Mesodermal cell (in vitro differentiated cells): ENCODE measurements around the gene AFG3L2.

Experiments used
- H3K27ac ChIP-seq: 2 replicates; pipeline ENCODE4 v1.7.0; 2013; ENCODE audit warnings: mild to moderate bottlenecking, low read depth, low read length, moderate library complexity; ENCODE audit not compliant: severe bottlenecking
- H3K36me3 ChIP-seq: 2 replicates; pipeline ENCODE4 v1.7.1; 2013; ENCODE audit warnings: mild to moderate bottlenecking, low read length, moderate library complexity; ENCODE audit not compliant: control insufficient read depth, insufficient read depth
- H3K4me1 ChIP-seq: one replicate; pipeline ENCODE4 v1.7.1; 2013; ENCODE audit warnings: mild to moderate bottlenecking, low read length; ENCODE audit not compliant: insufficient read depth, control insufficient read depth, poor library complexity, severe bottlenecking
- H3K4me3 ChIP-seq: 2 replicates; pipeline ENCODE4 v1.7.0; 2013; ENCODE audit warnings: low read length, control low read depth, mild to moderate bottlenecking; ENCODE audit not compliant: insufficient read depth, poor library complexity, severe bottlenecking; ENCODE audit errors: extremely low read depth
- H3K9me3 ChIP-seq: 2 replicates; pipeline ENCODE4 v1.7.1; 2013; ENCODE audit warnings: mild to moderate bottlenecking, low read length, moderate library complexity; ENCODE audit not compliant: control insufficient read depth
- WGBS, 2 experiments: methylation state at CpG; one replicate each; pipeline ENCODE4 v1.1.5; 2013; ENCODE audit warnings: missing lambda C conversion rate in 2 of 2; ENCODE audit not compliant: insufficient coverage in 2 of 2; 5-methylcytosine and 5-hydroxymethylcytosine counted together

The AFG3L2 gene

GRCh38 chr18:12304351-12305210, 72.4 kb downstream of the AFG3L2 start:
- H3K4me1 ChIP-seq, result peaks cover 14% of the 10 kb centered on the region
- H3K9me3 ChIP-seq, result peaks cover under 1% of the 10 kb centered on the region
- H3K27ac ChIP-seq, result no peak overlapping the region
- H3K4me3 ChIP-seq, result no peak overlapping the region
- peaks cover 7% of the 10 kb centered on the region for H3K36me3 ChIP-seq
- WGBS, 2 experiments, result 84 to 85% methylated on average over 14 to 16 of the region's 19 CpGs

DNA sequence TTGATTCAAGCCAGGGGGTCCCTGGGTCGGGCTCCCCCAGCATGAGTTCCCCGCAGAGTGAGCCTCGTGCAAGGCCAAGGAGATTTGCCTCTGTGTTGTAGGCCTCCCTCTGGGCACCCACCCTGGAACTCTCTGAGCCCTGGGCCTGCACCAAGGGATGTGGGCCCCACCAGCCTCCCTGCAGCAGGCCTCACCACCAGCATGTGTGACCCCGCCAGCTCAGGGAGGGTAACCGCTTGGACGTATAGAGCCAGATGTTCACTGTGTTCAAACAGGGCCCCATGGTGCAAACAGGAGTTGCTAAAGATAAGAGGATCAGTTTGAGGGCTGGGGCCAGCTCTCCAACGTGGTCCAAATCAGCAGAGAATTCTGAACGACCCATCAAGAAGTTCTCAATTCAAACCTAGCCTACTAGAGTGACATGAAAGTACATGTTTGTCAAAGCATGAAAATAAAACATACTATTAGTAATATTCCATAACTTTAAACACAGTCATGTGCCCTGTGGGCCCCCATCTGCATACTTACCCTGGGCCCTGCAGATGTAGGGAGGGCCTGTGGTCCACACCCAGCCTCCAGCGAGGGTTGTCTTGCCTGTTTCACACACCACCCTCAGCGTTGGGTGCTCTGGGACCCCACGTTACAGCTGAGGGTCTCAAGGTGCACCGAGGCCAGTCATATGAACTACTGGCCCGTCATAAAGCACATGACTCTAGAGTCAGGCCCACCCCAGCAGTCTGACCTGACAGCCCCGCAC, 74.5 kb downstream of the AFG3L2 start:
- no peaks in the 10 kb centered on the region for H3K9me3 ChIP-seq
- WGBS, 2 experiments, result 92 to 93% methylated on average over 9 to 12 of the region's 14 CpGs
- no peaks in the 10 kb centered on the region for H3K36me3 ChIP-seq
- H3K27ac ChIP-seq, result no peak overlapping the region
- no peak overlapping the region for H3K4me3 ChIP-seq
- H3K4me1 ChIP-seq, result peaks cover 12% of the 10 kb centered on the region

- no peaks in the 10 kb centered on the region for H3K36me3 ChIP-seq
- H3K4me3 ChIP-seq, result no peak overlapping the region
- 90 to 91% methylated on average over 7 to 8 of the region's 13 CpGs for WGBS, 2 experiments
- H3K4me1 ChIP-seq, result peaks cover 9% of the 10 kb centered on the region
- H3K9me3 ChIP-seq, result no peaks in the 10 kb centered on the region
- H3K27ac ChIP-seq, result no peak overlapping the region
Measured at GRCh38 chr18:12301263-12302005, 75.6 kb downstream of the AFG3L2 start.

- 95 to 100% methylated on average over 1 to 2 of the region's 2 CpGs for WGBS, 2 experiments
- no peak overlapping the region for H3K4me3 ChIP-seq
- peaks cover 12% of the 10 kb centered on the region for H3K4me1 ChIP-seq
- no peaks in the 10 kb centered on the region for H3K36me3 ChIP-seq
- H3K27ac ChIP-seq, result no peak overlapping the region
- H3K9me3 ChIP-seq, result no peaks in the 10 kb centered on the region
Measured at GRCh38 chr18:12299862-12300261, 77.2 kb downstream of the AFG3L2 start.

- WGBS, 2 experiments, result 67 to 100% methylated on average over 1 of the region's 1 CpG
- Histone ChIP-seq H3K4me1 (peaks cover 14% of the 10 kb centered on the region), H3K4me3 (no peak overlapping the region), H3K9me3 (no peaks in the 10 kb centered on the region), H3K27ac (no peak overlapping the region), H3K36me3 (no peaks in the 10 kb centered on the region)
Measured at GRCh38 chr18:12296457-12296856, 80.6 kb downstream of the AFG3L2 start.

DNA sequence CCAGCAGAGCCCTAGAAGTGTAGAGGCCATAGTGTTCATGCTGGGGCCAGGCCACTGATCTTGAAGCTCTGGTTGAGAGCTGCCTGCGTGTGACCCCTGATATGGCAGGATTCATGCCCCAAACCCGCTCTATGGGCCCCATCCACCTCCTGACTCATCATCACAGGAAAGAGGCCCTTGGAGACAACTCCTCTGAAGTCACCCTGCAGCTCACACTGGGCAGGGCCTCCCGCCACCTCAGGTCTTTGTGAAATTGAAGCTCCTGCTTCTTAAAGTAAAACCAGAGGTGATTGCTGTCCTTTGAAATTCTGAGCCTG, 81.0 kb downstream of the AFG3L2 start:
- no peak overlapping the region for H3K4me3 ChIP-seq
- peaks cover 14% of the 10 kb centered on the region for H3K4me1 ChIP-seq
- 85 to 100% methylated on average over 2 of the region's 3 CpGs for WGBS, 2 experiments
- H3K27ac ChIP-seq, result no peak overlapping the region
- no peaks in the 10 kb centered on the region for H3K9me3 ChIP-seq
- no peaks in the 10 kb centered on the region for H3K36me3 ChIP-seq

GRCh38 chr18:12295389-12296086, 81.5 kb downstream of the AFG3L2 start:
- Histone ChIP-seq H3K36me3 (no peaks in the 10 kb centered on the region), H3K27ac (no peak overlapping the region), H3K9me3 (no peaks in the 10 kb centered on the region), H3K4me1 (peaks cover 14% of the 10 kb centered on the region), H3K4me3 (no peak overlapping the region)
- 97% methylated on average over 8 to 18 of the region's 18 CpGs for WGBS, 2 experiments

GRCh38 chr18:12293831-12294230, 83.2 kb downstream of the AFG3L2 start:
- no peak overlapping the region for H3K4me3 ChIP-seq
- peaks cover 19% of the 10 kb centered on the region for H3K4me1 ChIP-seq
- H3K27ac ChIP-seq, result no peak overlapping the region
- 82 to 89% methylated on average over 7 to 8 of the region's 11 CpGs for WGBS, 2 experiments
- H3K9me3 ChIP-seq, result no peaks in the 10 kb centered on the region
- H3K36me3 ChIP-seq, result no peaks in the 10 kb centered on the region

GRCh38 chr18:12291690-12292089, 85.3 kb downstream of the AFG3L2 start:
- WGBS, 2 experiments, result 86 to 92% methylated on average over 14 of the region's 14 CpGs
- H3K4me1 ChIP-seq, result peaks cover 33% of the 10 kb centered on the region
- no peak overlapping the region for H3K27ac ChIP-seq
- no peaks in the 10 kb centered on the region for H3K36me3 ChIP-seq
- H3K9me3 ChIP-seq, result no peaks in the 10 kb centered on the region
- no peak overlapping the region for H3K4me3 ChIP-seq

- Histone ChIP-seq H3K9me3 (no peaks in the 10 kb centered on the region), H3K4me3 (no peak overlapping the region), H3K4me1 (peaks cover 29% of the 10 kb centered on the region), H3K36me3 (no peaks in the 10 kb centered on the region), H3K27ac (no peak overlapping the region)
- 94 to 96% methylated on average over 4 to 5 of the region's 6 CpGs for WGBS, 2 experiments
Measured at GRCh38 chr18:12291161-12291560, 85.9 kb downstream of the AFG3L2 start.
